ENCODE measurements around the gene COL8A1. TPM values are rescaled to one million over a fixed set of nuclear protein-coding genes. Genes with fewer than 3 reads are reported as not detected.

The COL8A1 gene
- total RNA-seq, 1 experiment from 2014 or later, result 0.07 TPM

DNA sequence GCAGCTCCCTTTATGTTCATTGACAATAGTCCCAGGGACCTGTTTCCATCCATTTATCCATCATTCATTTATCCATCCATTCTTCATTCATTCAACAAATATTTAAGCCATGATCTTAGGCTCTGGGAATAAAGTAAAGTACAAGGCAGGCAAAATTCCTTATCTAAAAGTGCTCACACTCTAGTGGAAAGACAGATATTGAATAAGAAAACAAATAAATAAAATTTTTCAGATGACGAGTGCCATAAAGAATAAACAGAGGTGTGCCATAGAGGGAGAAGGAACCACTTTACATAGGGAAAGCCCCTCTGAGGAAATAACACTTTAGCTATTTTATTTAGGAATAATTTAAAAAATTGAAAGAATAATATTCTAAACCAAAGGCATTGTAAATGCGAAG is 76.2 kb downstream of the COL8A1 start (continued):
- TF ChIP-seq CEBPB (IDR thresholded peaks at IDR 0.05; ENCODE audit: low read depth), result no peak
- TF ChIP-seq SIN3A (IDR thresholded peaks at IDR 0.05; ENCODE audit: low read depth), result no peak
- TF ChIP-seq CBX3 (IDR thresholded peaks at IDR 0.05; ENCODE audit: low read depth), result no peak
- TF ChIP-seq, protein P1, sequence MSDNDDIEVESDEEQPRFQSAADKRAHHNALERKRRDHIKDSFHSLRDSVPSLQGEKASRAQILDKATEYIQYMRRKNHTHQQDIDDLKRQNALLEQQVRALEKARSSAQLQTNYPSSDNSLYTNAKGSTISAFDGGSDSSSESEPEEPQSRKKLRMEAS (IDR thresholded peaks at IDR 0.05), result no peak
- TF ChIP-seq ZNF274 (IDR thresholded peaks at IDR 0.05; ENCODE audit: low read depth, low read length), result no peak
- TF ChIP-seq JUND (IDR thresholded peaks at IDR 0.05), result no peak
- TF ChIP-seq, protein P2, sequence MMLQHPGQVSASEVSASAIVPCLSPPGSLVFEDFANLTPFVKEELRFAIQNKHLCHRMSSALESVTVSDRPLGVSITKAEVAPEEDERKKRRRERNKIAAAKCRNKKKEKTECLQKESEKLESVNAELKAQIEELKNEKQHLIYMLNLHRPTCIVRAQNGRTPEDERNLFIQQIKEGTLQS (IDR thresholded peaks at IDR 0.05), result no peak
- TF ChIP-seq FOSL1 (IDR thresholded peaks at IDR 0.05; ENCODE audit: low read depth), result no peak

DNA sequence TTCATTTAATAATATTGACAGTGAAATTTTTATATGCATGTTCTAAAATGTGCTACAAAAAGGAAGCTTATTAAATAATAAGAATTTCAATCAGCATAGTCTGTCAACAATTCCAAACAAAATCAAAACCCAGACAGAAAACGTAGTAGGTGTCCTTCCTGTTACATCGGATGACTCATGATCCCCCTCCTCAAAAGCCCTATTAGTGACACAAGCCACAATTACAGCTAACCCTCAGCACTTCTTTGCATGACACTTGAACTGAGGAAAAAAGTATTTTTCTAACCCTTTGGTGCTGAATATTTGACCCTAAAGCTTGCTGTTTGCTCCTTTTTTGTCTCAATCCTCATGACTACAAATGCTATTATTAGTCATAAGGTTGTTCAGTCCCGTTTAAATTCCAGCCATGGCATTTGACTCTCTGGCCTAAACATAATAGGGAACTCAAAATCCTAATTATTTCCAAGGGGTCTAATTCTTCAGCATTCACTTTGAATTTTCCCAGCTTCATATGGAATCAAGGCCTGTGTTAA is 78.1 kb downstream of the COL8A1 start:
- no peaks in the 10 kb centered on the region for H3K36me3 ChIP-seq (ENCODE audit: control insufficient read depth in 1 of 2, insufficient read depth in 2 of 2, low read length in 2 of 2)
- intact Hi-C loops (cut with micrococcal nuclease), result no loop called here
- H3K4me1 ChIP-seq (ENCODE audit: control insufficient read depth in 1 of 2, insufficient read depth in 2 of 2, low read length in 2 of 2), result no peaks in the 10 kb centered on the region
- H3K9ac ChIP-seq (ENCODE audit: low read length), result no peak overlapping the region
- no peak for DNase-seq (ENCODE audit: low read depth, low spot score)
- no peaks in the 10 kb centered on the region for H3K79me2 ChIP-seq (ENCODE audit: insufficient read depth, low read length)
- no peak overlapping the region for H3K4me2 ChIP-seq (ENCODE audit: low read length)
- ChIA-PET CTCF (no interaction called here), RAD21 (ENCODE audit: low non-redundant PET in 1 of 2, low total read pairs in 2 of 2, uncharacterized antibody in 2 of 2, unreplicated experiment in 2 of 2) (no interaction called here), POLR2A (no interaction called here)
- H3K27me3 ChIP-seq (ENCODE audit: insufficient read depth, low read length), result peaks cover 91% of the 10 kb centered on the region
- no peak overlapping the region for H3K27ac ChIP-seq (ENCODE audit: low read depth, low read length)
- H3K4me3 ChIP-seq (replicated peaks in 1 of 2; ENCODE audit: low read depth in 1 of 2, low read length in 2 of 2), result no peak overlapping the region
- TF ChIP-seq, protein P2 (IDR thresholded peaks at IDR 0.05), result no peak
- H2AFZ ChIP-seq (ENCODE audit: low read depth, low read length, poor library complexity, severe bottlenecking), result no peak overlapping the region
- H4K20me1 ChIP-seq (ENCODE audit: insufficient read depth), result no peaks in the 10 kb centered on the region
- no peak for ATAC-seq
- H3K9me2 ChIP-seq (ENCODE audit: insufficient read depth), result no peaks in the 10 kb centered on the region
- no peaks in the 10 kb centered on the region for H3K9me3 ChIP-seq (ENCODE audit: control insufficient read depth in 1 of 2, insufficient read depth in 1 of 2, low read depth in 1 of 2, low read length in 2 of 2)
- BruUV-seq (replicated peaks), result no TSS peak

Data from HCT116 (cell line).